Measurements from ENCODE around the gene KANSL2. TPM values are rescaled to one million over a fixed set of nuclear protein-coding genes. Genes with fewer than 3 reads are reported as not detected.

Gene KANSL2
- total and polyA plus RNA-seq, 2 donors (not counting 3 experiments of a cell fraction or from before 2014, with no cell fraction given) = 30.5 to 35.8 TPM

GRCh38 chr12:48695859-48696258 lies 13.8 kb upstream of the KANSL2 start:
- Histone ChIP-seq H3K9me3 (replicated peaks; ENCODE audit: control insufficient read depth, insufficient read depth, low read length) (no peaks in the 10 kb centered on the region), H3K4me3 (replicated peaks in 1 of 3; ENCODE audit: insufficient read depth in 1 of 3, low read depth in 1 of 3, low read length in 3 of 3) (no peak overlapping the region), H4K20me1 (replicated peaks; ENCODE audit: control insufficient read depth, extremely low read depth, insufficient read depth, low read length) (peaks cover 4% of the 10 kb centered on the region), H3K4me1 (ENCODE audit: control insufficient read depth, extremely low read depth, insufficient read depth, low read length) (no peaks in the 10 kb centered on the region), H3K9ac (replicated peaks; ENCODE audit: extremely low read depth, insufficient read depth, low read length) (no peak overlapping the region), H3K36me3 (ENCODE audit: control insufficient read depth in 2 of 2, extremely low read depth in 1 of 2, insufficient read depth in 2 of 2, low read length in 2 of 2) (peaks cover 20 to 21% of the 10 kb centered on the region in 2 experiments), H3K9me1 (replicated peaks; ENCODE audit: control insufficient read depth, extremely low read depth, insufficient read depth, low read length) (no peaks in the 10 kb centered on the region), H3K4me2 (ENCODE audit: insufficient read depth, low read length) (no peak overlapping the region), H3K27ac (ENCODE audit: insufficient read depth, low read depth, low read length) (no peak overlapping the region), H2AFZ (ENCODE audit: low read depth, low read length) (no peak overlapping the region), H3K79me2 (ENCODE audit: control insufficient read depth, insufficient read depth, low read length) (peaks cover 14% of the 10 kb centered on the region), H3K27me3 (ENCODE audit: control insufficient read depth in 2 of 2, insufficient read depth in 2 of 2, low read length in 2 of 2) (no peaks in the 10 kb centered on the region)
- ChIA-PET POLR2A (interaction anchor here (0.7 kb wide), 1 partner anchor 287 kb away, joined by 15 read pairs; no protein-coding TSS in a partner anchor), CTCF (interaction anchor here (0.6 kb wide), 1 partner anchor 49 kb away, joined by 3 read pairs; no protein-coding TSS in a partner anchor)
- intact Hi-C loops (cut with micrococcal nuclease) (no loop called here), dilution Hi-C loops (cut with MboI; ENCODE audit: extremely low pct_ligation_motif_present, low sequenced_read_pairs) (no loop called here)
- TF ChIP-seq MAX (IDR thresholded peaks at IDR 0.05; ENCODE audit: insufficient read depth, insufficient read length) = no peak
- no peak for TF ChIP-seq POLR2A (IDR thresholded peaks at IDR 0.05; ENCODE audit: low read depth, low read length)
- no peak for TF ChIP-seq POLR2AphosphoS5 (IDR thresholded peaks at IDR 0.05; ENCODE audit: insufficient read depth, low read depth, low read length)
- TF ChIP-seq CTCF (IDR thresholded peaks at IDR 0.05; ENCODE audit: extremely low read depth in 1 of 2, insufficient read depth in 1 of 2, low read depth in 1 of 2, low read length in 2 of 2) = no peak
- no peak for TF ChIP-seq MYC (IDR thresholded peaks at IDR 0.05; ENCODE audit: low read depth, low read length)
- TF ChIP-seq EZH2 (IDR thresholded peaks at IDR 0.05; ENCODE audit: borderline replicate concordance, low read depth, low read length, severe bottlenecking) = no peak
- TF ChIP-seq FOS (IDR thresholded peaks at IDR 0.05; ENCODE audit: borderline replicate concordance, insufficient read depth, low read length) = no peak
- no peak for TF ChIP-seq GATA2 (IDR thresholded peaks at IDR 0.05; ENCODE audit: insufficient read depth, insufficient read length, low read depth, low read length)
- BruUV-seq (replicated peaks) = no TSS peak
- FAIRE-seq (no peak), DNase-seq (ENCODE audit: low read depth, low spot score) (no peak)
